Effector memory CD4-positive, alpha-beta T cell (primary cell): Measurements from ENCODE around the gene BMPR2.

Experiments
- DNase-seq, 3 donors: peaks; one replicate each; pipeline ENCODE4 v3.0.0-alpha.2; 2020
- H3K27ac ChIP-seq: 2 replicates; pipeline ENCODE4 v1.7.0; 2013; ENCODE audit warnings: mild to moderate bottlenecking, low read length, moderate library complexity; ENCODE audit not compliant: insufficient read depth, poor library complexity, severe bottlenecking
- H3K27me3 ChIP-seq: replicated peaks from 2 replicates; pipeline ENCODE4 v1.7.0; 2013; ENCODE audit warnings: mild to moderate bottlenecking, low read length; ENCODE audit not compliant: insufficient read depth, control insufficient read depth, poor library complexity, severe bottlenecking
- H3K36me3 ChIP-seq: 2 replicates; pipeline ENCODE4 v1.7.0; 2013; ENCODE audit warnings: mild to moderate bottlenecking, low read length, moderate library complexity; ENCODE audit not compliant: control insufficient read depth, insufficient read depth
- H3K4me1 ChIP-seq: 2 replicates; pipeline ENCODE4 v1.7.0; 2013; ENCODE audit warnings: low read length, mild to moderate bottlenecking; ENCODE audit not compliant: control insufficient read depth, insufficient read depth, poor library complexity, severe bottlenecking
- H3K4me3 ChIP-seq: 2 replicates; pipeline ENCODE4 v1.7.0; 2013; ENCODE audit warnings: low read length, low read depth, mild to moderate bottlenecking; ENCODE audit not compliant: insufficient read depth, poor library complexity, severe bottlenecking
- H3K9me3 ChIP-seq: 2 replicates; pipeline ENCODE4 v1.7.0; 2013; ENCODE audit warnings: mild to moderate bottlenecking, low read length, moderate library complexity; ENCODE audit not compliant: control insufficient read depth
- total RNA-seq, 3 donors: gene quantifications; one replicate each; lab custom pipeline; 2026; lab: John Stamatoyannopoulos, UW

BMPR2 gene
- 28.4 to 36.2 (median 32.5) reads per million in 3 donors for total RNA-seq

GRCh38 chr2:202375609-202376408 lies at the start of gene BMPR2:
Gene BMPR2 (plus strand): TSS chr2:202376327. CDS start chr2:202377475, 1,148 bp downstream.
- H3K36me3 ChIP-seq, result no peaks in the 10 kb centered on the region
- H3K27me3 ChIP-seq, result no peaks in the 10 kb centered on the region
- H3K4me1 ChIP-seq, result peaks cover 10% of the 10 kb centered on the region
- peak; percentile 77 to 79 (median 77) for DNase-seq
- peak within 1 kb of the TSS; percentile 98 for H3K4me3 ChIP-seq
- peak within 1 kb of the TSS; percentile 65 for H3K27ac ChIP-seq
- H3K9me3 ChIP-seq, result no peaks in the 10 kb centered on the region

GRCh38 chr2:202327858-202328257 lies 48.3 kb upstream of the BMPR2 start:
- Histone ChIP-seq H3K4me3 (no peak overlapping the region), H3K27ac (no peak overlapping the region), H3K36me3 (no peaks in the 10 kb centered on the region), H3K4me1 (no peaks in the 10 kb centered on the region), H3K9me3 (no peaks in the 10 kb centered on the region), H3K27me3 (no peaks in the 10 kb centered on the region)
- no peak for DNase-seq

GRCh38 chr2:202335791-202336467 lies 40.2 kb upstream of the BMPR2 start:
- no peak overlapping the region for H3K27ac ChIP-seq

GRCh38 chr2:202337151-202337550 lies 39.0 kb upstream of the BMPR2 start:
- no peak for DNase-seq

More at GRCh38 chr2:202335791-202336467, 40.2 kb upstream of the BMPR2 start:
- H3K4me3 ChIP-seq, result no peak overlapping the region
- H3K36me3 ChIP-seq, result no peaks in the 10 kb centered on the region
- H3K4me1 ChIP-seq, result no peaks in the 10 kb centered on the region
- no peaks in the 10 kb centered on the region for H3K27me3 ChIP-seq
- no peaks in the 10 kb centered on the region for H3K9me3 ChIP-seq
- DNase-seq, result no peak

GRCh38 chr2:202337706-202338346 lies 38.3 kb upstream of the BMPR2 start:
- no peak for DNase-seq
- H3K27me3 ChIP-seq, result no peaks in the 10 kb centered on the region
- H3K36me3 ChIP-seq, result no peaks in the 10 kb centered on the region
- no peaks in the 10 kb centered on the region for H3K9me3 ChIP-seq
- no peak overlapping the region for H3K27ac ChIP-seq
- no peak overlapping the region for H3K4me3 ChIP-seq
- H3K4me1 ChIP-seq, result no peaks in the 10 kb centered on the region

More at GRCh38 chr2:202337151-202337550, 39.0 kb upstream of the BMPR2 start:
- no peaks in the 10 kb centered on the region for H3K27me3 ChIP-seq
- no peak overlapping the region for H3K27ac ChIP-seq
- no peaks in the 10 kb centered on the region for H3K4me1 ChIP-seq
- H3K4me3 ChIP-seq, result no peak overlapping the region
- no peaks in the 10 kb centered on the region for H3K36me3 ChIP-seq
- H3K9me3 ChIP-seq, result no peaks in the 10 kb centered on the region

- DNase-seq, result no peak
- no peaks in the 10 kb centered on the region for H3K27me3 ChIP-seq
- no peak overlapping the region for H3K4me3 ChIP-seq
- no peaks in the 10 kb centered on the region for H3K9me3 ChIP-seq
- H3K27ac ChIP-seq, result no peak overlapping the region
- no peaks in the 10 kb centered on the region for H3K4me1 ChIP-seq
- H3K36me3 ChIP-seq, result no peaks in the 10 kb centered on the region
Observed at GRCh38 chr2:202339071-202339870, 36.9 kb upstream of the BMPR2 start.

- DNase-seq, result no peak
- Histone ChIP-seq H3K4me3 (no peak overlapping the region), H3K27ac (no peak overlapping the region), H3K36me3 (no peaks in the 10 kb centered on the region), H3K4me1 (no peaks in the 10 kb centered on the region), H3K27me3 (no peaks in the 10 kb centered on the region), H3K9me3 (no peaks in the 10 kb centered on the region)
Observed at GRCh38 chr2:202344178-202344577, 31.9 kb upstream of the BMPR2 start.

- no peaks in the 10 kb centered on the region for H3K36me3 ChIP-seq
- H3K27ac ChIP-seq, result no peak overlapping the region
- no peaks in the 10 kb centered on the region for H3K9me3 ChIP-seq
- no peaks in the 10 kb centered on the region for H3K27me3 ChIP-seq
- H3K4me3 ChIP-seq, result no peak overlapping the region
- no peaks in the 10 kb centered on the region for H3K4me1 ChIP-seq
- DNase-seq, result no peak
Observed at GRCh38 chr2:202346180-202346579, 29.9 kb upstream of the BMPR2 start.

GRCh38 chr2:202353430-202353829 lies 22.7 kb upstream of the BMPR2 start:
- Histone ChIP-seq H3K27me3 (no peaks in the 10 kb centered on the region), H3K36me3 (no peaks in the 10 kb centered on the region), H3K27ac (no peak overlapping the region), H3K4me1 (no peaks in the 10 kb centered on the region), H3K4me3 (no peak overlapping the region), H3K9me3 (no peaks in the 10 kb centered on the region)
- no peak for DNase-seq
